Germinal center (tissue), 1 donor: ENCODE data around the gene TANK.
"Not testable (repeated sequence)": the region's sequence is repeated elsewhere in the genome, so short reads cannot be mapped to it uniquely, and the experiment has no call there.

Experiments used
- DNase-seq: peaks from one replicate; pipeline ENCODE4 v3.0.0; 2012; ENCODE audit warnings: mixed read lengths, low spot score

Gene TANK

GRCh38 chr2:161273038-161273760 lies 113.0 kb downstream of the TANK start:
- peak; percentile 25 for DNase-seq

GRCh38 chr2:161278564-161279229 lies 118.5 kb downstream of the TANK start:
- peak; percentile 22 for DNase-seq

- not testable (repeated sequence) for DNase-seq
Measured at GRCh38 chr2:161279230-161279815, 119.1 kb downstream of the TANK start.

- DNase-seq: not testable (repeated sequence)
Measured at GRCh38 chr2:161280906-161281323, 120.7 kb downstream of the TANK start.

GRCh38 chr2:161281615-161282310 lies 121.5 kb downstream of the TANK start:
- not testable (repeated sequence) for DNase-seq

GRCh38 chr2:161282311-161282644 lies 122.0 kb downstream of the TANK start:
- DNase-seq: not testable (repeated sequence)

GRCh38 chr2:161283926-161284325 lies 123.7 kb downstream of the TANK start:
- DNase-seq: no peak
